Right lung (tissue), 10 donors: ENCODE results near the gene CHAC2. TPM values are rescaled to one million over a fixed set of nuclear protein-coding genes. Genes with fewer than 3 reads are reported as not detected.
A peak's percentile ranks its signal among the peaks of the same experiment; 100 is the strongest.
"Not testable (repeated sequence)": the region's sequence is repeated elsewhere in the genome, so short reads cannot be mapped to it uniquely, and the experiment has no call there.

Experiments
- DNase-seq, 2 donors: peaks; one replicate each; pipeline ENCODE4 v3.0.0-alpha.2; 2013
- long read RNA-seq, 8 donors: transcript quantifications; one replicate each; lab custom pipeline, GENCODE V29; 2026
- polyA plus RNA-seq, 5 donors: library from polyadenylated mRNA; unstranded; fragments of 120-200 nt; gene quantifications; one replicate each; pipeline versions ENCODE4 v1.2.1 to v1.2.3, GENCODE V29; 2013; ENCODE audit warnings: inconsistent platforms in 1 of 5, low replicate concordance in 1 of 5; ENCODE audit not compliant: insufficient read length in 5 of 5, insufficient read depth in 1 of 5

The CHAC2 gene
- polyA plus RNA-seq = 1 to 10 TPM; 1.4 to 3.3 (median 2.1) TPM
- long read RNA-seq, donor 1, partial matches to known transcripts = 33 of 49 reads
- long read RNA-seq, donor 1, other reads (novel, unspliced or antisense) = 13 of 49 reads
- long read RNA-seq, donor 2 = 0 reads
- long read RNA-seq, donor 3, partial matches to known transcripts = 0 of 2 reads
- long read RNA-seq, donor 3, other reads (novel, unspliced or antisense) = 0 of 2 reads
- long read RNA-seq, donor 4 = 0 reads
- long read RNA-seq, donor 5, partial matches to known transcripts = 0 of 2 reads
- long read RNA-seq, donor 5, other reads (novel, unspliced or antisense) = 0 of 2 reads
- long read RNA-seq, donor 6, partial matches to known transcripts = 0 of 1 reads
- long read RNA-seq, donor 6, other reads (novel, unspliced or antisense) = 0 of 1 reads
- long read RNA-seq, donor 7, partial matches to known transcripts = 0 of 1 reads
- long read RNA-seq, donor 7, other reads (novel, unspliced or antisense) = 0 of 1 reads
- long read RNA-seq, donor 8 = 0 reads

DNA sequence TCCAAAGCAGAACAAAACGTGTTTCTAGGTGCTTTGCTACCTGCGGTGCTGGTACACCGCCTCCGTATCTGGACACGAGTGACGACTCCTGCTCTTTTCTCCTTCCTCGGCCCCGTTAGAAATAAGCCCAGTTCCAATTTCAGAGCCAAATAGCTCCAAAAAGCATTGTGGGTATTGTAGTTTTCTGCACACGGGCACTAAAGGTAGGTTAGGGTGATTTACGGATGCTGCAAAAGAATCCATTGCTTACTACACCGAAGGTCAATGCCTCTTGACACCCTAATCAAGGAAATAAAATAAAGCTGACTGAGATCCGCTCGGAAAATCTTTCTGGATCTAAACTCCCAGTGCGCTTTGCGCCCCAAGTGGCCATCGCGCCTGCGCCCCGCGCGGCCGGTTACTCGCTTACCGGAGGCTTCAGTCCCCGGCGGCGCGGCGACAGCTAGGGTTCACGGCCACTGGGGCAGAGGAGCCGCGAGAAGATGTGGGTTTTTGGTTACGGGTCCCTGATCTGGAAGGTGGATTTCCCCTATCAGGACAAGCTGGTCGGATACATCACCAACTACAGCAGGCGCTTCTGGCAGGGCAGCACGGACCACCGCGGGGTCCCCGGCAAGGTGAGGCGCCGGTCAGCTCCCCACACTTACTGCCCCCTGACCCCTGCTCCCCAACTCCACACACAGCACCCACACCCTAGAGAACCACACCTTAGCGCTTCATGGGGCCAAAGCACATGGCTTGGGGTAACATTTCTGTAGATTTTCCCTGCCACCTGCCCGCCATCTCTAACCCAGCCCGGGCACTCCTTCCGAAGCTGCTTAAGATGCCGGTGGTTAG, at the start of gene CHAC2:
Gene CHAC2 (plus strand): TSS at position 400 of the 837 bp plus-strand sequence. CDS start 83 bp downstream, at position 483.
- peak; percentile 80 to 82 for DNase-seq

DNA sequence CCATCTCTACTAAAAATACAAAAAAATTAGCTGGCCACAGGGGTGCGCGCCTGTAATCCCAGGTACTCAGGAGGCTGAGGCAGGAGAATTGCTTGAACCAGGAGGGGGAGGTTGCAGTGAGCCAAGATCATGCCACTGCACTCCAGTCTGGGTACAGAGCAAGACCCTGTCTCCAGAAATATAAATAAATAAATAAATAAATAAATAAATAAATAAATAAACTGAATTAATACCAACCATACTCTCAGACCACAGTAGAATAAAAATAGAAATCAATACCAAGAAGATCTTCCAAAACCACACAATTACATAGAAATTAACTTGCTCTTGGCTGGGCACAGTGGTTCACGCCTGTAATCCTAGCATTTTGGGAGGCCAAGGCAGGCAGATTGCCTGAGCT, 46.7 kb upstream of the CHAC2 start:
- DNase-seq = not testable (repeated sequence)

DNA sequence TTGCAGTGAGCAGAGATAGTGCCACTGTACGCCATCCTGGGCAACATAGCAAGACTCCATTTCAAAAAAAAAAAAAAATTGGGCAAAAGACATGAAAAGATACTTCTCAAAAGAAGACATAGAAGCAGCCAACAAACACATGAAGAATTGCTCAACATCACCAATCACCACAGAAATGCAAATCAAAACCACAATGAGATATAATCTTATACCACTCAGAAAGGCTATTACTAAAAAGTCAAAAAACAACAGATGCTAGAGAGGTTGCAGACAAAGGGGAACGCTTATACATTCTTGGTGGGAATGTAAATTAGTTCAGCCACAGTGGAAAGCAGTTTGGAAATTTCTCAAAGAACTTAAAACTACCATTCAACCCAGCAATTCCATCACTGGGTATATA, 43.1 kb upstream of the CHAC2 start:
- DNase-seq = no peak

DNA sequence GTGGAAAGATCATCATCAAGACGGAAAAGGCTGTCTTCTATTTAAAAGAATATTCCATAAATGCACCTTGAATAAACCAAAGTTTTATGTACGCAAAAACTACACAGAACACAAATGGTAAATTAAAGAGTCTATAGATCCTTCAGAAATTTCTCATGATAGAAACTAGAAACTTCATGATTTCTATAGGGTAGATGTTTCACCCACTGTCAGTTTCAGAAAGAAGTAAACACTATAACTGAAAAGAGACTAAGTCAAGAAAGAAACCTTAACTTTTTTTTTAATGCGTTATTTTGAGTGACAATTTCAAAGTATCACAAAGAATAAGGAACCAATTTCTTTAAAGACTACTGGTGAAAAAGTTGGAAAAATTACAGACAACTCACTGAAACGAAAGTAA, 41.9 kb upstream of the CHAC2 start:
- no peak for DNase-seq

DNA sequence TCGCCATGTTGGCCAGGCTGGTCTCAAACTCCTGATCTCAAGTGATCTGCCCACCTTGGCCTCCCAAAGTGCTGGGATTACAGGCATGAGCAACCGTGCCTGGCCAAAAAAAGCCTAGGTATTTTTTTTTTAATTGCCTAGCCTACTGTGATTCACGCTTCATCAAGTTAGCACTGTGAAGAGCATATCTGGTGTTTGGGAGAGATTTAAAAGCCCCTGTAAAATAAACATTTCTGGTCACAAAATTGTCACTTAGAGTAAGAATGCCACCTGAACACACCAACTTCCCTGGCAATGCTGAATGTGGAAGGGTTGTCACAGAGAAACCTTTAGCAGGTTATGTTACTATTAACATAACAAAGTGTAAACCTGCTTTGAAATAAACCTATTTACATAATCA, 39.7 kb upstream of the CHAC2 start:
- no peak for DNase-seq

DNA sequence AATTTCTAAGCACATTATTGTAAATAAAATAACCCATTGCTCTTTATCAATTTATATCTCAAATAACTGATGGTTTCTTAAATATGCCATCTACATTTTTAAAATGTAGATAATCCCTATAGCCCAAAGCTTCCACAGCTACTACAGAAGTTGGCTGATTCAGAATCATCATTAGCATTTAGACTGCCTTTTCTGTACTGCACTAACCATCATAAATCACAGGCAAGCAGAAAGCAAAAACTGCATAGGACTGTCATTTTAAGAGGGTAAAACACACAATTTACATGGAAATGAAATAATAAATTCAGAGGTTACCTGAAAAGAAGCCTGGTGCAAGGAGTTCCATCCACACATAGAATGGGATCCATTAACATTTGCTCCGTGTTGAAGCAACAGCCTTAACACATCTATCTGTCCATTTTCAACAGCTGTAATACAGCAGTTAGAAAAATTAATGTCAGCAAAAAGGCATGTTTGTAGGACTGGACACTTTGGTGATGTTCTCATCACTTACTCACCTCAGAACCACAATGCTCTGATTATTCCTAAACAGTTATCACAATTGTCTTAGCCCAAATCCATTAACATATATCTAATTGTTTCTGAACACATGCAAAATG, 38.4 kb upstream of the CHAC2 start:
- no peak for DNase-seq

DNA sequence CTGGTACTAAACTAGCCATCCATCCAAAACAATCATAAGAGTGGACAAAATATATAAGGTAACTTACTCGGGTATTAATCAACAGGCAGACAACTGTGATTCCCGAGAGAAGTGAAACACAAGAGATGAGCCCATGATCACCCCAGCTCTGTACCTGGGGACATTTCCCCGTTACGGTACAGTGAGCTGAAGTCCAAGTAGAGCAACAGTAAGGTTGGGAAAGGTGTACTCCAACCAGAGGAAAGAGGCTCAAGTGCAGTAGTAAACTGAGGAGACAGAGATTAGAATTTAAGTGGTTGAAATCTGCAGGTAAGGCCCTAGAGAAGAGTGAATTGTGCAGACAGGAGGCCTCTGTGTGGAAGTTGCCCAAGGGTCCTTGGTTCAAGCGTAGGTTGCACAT, 30.5 kb upstream of the CHAC2 start:
- DNase-seq = no peak

DNA sequence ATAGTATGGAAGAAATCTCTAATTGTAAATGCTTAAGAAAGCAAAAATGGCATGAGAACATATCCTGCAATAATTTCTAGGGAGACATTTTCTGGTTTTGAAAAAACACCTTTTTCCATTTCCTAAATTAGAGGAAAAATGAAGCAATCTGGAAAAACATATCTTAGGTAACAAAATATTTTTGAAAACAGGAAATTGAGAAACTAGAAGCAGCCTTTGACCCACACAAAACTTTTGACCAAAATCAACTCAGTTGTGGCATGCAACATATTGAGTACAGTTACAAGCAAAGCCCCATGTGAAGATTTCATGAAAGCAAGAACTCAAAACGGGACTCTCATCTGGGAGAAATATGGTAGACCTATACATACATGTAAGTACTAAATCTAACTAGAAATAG, 28.6 kb upstream of the CHAC2 start:
- DNase-seq = no peak

DNA sequence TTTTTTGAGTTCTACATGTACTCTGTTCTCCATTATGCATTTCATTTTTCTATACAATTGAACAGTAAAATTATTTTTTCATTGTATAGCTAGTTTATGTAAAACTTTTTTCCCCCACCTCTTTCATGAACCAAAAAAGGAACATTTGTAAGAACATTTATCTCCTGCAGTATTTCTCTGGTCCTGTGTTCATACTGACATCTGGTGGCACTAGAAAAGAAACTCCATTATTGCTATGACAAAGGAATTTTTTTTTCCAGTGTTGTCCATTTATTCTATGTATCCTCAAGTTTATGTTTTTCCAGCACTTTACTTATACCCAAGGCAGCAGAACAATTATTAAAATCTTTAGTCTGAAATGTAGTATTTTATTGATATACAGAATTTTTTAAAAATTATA, 27.4 kb upstream of the CHAC2 start:
- DNase-seq = peak in 1 of 2 donors; percentile 14

DNA sequence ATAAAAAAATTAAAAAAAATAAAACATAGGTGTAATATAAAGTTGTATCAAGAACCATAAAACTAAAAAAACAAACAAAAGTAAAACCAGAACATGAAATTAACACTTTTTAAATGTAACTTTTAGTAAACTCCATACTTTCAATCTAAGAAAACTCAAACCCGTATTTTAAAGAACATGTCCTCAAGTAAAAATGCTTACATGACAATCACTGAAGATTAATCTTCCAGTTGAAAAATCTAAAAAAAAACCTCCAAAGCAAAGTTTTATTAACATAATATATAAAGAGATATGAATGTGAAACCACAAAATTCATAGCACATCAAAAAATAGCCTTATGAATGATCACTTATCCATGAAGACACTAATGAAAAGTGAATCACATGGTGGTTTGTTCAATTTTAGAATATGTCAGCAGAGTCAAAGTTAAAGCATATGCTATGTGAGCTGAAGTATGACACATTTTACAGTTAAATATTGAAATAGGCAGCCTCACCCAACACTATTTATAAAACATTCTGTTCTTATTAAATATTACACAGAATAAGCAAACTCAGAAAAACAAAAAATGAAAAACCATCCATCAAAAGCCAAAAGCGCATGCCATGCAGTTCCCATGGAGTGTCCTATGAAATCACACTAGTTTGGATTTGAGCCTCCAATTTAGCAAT, 23.1 kb upstream of the CHAC2 start:
- no peak for DNase-seq

DNA sequence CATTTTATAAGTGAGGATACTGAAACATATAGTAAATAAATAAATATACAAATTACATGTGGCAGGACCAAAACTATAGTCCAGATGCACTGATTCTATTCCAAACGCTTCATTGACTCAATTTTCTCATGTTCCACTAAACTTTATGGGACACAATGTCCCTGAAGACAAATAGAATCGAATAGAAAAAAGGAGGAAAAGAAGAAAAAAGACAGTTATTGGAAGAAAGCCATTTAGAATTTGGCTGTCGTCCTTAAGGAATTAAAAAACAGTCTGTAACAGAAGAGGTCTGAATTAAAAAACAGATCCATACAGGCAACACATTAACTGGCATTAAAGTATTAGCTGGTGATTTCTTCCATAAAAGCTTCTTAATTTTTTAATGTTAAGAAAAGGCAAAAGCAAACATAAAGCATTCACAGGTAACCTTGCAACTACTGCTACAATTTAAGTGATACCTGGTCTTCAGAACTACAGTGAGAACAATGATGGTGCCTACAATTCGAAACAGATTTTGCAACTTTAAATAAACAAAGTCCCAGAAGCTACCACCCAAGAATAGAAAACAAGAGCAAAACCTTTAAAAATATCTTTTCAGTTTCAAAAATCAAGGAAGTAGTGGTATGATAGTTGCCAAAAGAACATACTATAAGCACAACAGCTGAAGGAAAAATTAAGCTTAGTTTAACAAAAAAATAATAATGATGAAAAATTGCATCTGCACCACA, 17.4 kb upstream of the CHAC2 start:
- no peak for DNase-seq

DNA sequence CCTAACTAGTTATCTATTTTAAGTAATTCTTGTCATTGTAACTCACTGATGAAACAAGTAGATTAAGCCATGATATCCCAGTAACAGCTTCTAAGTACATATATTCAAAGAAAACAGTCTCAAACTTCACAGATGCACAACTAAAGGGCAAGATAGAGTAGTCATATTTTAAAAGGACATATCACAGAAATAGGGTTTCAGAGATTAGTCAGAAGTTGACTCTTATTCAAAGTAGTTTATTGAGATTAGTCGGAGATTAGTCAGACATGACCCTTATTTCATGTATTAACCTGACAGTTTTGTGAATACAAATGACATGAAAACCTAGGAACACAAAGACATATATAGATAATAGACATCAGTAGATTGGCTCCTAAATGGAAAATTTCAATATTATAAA, 15.9 kb upstream of the CHAC2 start:
- DNase-seq = no peak

DNA sequence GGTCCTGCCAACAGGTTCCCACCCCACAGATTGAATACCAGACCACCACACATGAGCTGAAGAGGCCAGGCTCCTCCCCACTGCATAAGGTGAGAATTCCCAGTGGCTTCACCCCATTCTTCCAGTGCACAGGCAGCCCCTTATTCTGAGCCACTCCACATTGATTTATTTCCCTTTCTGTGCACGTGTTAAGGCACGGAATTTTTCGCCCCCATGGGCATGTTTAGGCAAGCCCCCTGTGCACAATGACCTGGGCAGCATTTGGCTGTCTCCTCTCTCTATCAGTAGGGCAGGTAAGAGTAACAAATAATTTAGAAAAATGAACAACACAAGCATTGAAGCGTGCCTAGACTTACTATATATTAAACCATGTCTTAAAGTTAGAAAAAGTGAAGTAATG, 15.2 kb upstream of the CHAC2 start:
- no peak for DNase-seq

DNA sequence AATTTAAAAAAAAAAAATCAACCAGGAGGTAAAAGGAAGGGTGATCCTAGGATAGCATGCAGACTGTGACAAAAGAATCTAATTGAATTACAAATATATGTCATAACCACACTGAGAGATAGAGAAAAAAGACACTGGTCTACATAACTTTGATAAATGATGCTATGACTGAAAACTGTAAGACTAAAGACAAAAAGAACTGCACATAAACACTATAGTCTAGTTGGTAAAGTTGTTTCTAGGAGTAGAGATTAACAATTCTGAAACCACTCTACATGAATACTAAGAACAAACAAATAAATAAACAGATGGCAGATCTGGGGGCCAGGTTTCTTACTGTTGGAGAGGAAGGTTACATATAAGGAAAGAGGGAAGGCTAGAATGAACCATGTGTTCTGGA, 14.6 kb upstream of the CHAC2 start:
- no peak for DNase-seq

DNA sequence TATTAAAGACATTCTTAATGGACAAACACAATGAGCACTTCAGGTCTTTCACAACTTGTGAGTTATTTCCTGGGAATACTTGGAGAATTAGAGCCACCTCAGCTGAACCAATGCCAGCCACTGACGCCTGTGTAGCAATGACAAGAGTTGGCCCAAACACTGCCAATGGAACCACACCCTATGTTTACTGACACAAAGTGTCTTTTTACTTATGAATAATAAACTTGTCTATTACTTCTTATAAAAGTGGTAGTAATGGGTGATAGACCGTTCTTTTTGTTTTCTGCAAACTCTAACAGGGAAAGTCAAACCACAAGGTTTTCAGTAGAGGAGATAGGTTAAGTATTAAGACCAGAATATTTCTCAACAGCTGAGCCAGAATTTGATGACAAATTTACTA, 12.5 kb upstream of the CHAC2 start:
- DNase-seq = no peak

DNA sequence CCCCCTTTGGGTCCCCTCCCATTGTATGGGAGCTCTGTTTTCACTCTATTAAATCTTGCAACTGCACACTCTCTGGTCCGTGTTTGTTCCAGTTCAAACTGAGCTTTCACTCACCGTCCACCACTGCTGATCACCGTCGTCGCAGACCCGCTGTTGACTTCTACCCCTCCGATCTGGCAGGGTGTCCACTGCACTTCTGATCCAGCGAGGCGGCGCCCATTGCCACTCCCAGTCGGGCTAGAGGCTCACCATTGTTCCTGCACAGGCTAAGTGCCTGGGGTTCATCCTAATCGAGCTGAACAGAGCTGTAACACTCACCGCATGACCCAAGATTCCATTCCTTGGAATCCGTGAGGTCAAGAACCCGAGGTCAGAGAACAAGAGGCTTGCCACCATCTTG, 11.0 kb upstream of the CHAC2 start:
- no peak for DNase-seq

DNA sequence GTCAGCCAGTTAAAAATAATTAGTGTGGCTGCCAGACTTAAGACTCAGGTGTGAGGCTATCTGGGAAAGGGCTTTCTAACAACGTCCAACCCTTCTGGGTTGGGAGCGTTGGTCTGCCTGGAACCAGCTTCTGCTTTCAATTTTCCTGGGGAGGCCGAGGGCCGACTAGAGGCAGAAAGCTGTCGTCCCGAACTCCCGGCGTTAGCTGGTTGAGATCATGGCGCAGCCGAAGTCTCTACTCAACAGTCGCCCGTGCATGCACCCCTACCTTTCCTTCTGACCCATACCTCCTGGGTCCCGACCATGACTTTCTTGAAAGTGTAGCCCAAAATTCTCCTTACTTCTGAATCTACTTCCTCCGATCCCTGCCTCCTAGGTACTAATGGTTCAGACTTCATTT, 10.4 kb upstream of the CHAC2 start:
- not testable (repeated sequence) for DNase-seq

DNA sequence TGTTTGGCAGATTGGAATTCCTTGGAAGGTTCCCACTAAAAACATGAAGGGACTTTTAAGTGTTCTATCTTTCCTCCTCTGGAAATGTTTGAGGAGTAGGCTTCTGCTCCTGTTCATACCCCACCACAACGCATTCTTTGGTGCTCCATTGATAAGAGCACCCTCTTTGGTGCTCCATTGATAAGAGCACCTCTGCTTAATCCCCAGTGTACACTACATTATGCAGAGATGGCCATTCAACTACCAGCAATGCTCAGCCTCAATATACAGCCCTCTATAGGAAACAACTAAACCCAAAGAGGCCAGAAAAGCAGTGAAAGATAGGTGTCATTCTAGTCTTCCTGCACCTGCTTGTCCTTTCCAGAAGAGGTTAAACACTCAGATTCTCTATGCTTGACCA, 1.8 kb upstream of the CHAC2 start:
- DNase-seq = no peak

DNA sequence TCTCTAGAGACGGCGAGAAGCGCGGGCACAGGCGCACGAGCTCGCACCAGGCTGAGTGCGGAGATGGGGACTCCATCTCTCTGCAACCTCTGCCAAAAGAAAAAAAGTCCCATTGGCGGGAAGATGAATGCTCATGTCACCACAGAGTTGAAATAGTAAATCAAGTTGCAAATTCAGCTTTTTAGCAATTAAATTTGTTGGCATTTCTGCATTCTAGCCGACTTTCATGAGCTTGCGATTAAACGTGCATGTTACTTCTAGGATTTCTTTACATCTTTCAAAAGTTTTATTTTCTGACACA, 588 bp downstream of the CHAC2 start:
- no peak for DNase-seq

DNA sequence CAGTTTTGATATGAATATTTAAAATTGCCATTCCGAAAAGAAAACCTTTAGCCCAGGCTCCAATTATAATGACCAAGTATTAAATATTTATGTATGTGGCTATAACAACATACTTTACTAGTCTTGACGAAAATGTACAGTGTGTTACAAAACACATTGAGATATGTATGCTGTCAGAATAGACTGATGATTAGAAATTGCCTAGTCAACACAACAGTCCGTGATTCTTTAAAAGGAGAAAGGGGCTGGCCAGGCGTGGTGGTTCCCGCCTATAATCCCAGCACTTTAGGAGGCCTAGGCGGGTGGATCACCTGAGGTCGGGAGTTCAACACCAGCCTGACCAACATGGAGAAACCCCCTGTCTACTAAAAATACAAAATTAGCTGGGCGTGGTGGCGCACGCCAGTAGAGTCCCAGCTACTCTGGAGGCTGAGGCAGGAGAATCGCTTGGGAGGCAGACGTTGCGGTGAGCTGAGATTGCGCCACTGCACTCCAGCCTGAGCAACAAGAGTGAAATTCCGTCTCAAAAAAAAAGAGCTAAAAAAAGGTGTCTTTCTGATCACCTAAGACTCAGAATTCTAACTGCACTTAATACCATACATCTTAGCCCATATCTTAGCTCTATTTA, 1.8 kb downstream of the CHAC2 start:
- DNase-seq = no peak

DNA sequence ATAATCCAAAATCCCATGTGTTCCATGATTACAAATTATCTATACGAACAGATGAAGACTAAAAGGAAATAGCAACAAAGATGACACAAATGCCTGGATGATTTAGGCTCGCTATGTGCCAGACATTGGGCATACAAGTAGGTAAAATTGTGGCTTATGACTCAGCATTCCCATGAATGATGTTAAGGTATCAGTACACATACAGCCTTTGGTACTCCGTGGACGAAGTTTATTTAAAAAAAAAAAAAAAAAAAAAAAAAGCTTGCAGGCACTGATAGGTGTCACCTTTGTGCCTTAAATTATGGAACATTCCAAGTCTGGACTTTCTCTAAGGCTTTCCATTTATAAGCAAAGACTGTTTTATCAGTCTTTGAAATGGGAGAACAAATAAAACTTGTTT, 2.7 kb downstream of the CHAC2 start:
- no peak for DNase-seq
